Activated naive CD4-positive, alpha-beta T cell treated with anti-CD3 and anti-CD28 coated beads, Interleukin-2, amount 50 U/mL, for 72 hours (primary cell): ENCODE measurements around the gene NOP9. TPM values are rescaled to one million over a fixed set of nuclear protein-coding genes. Genes with fewer than 3 reads are reported as not detected.

Source experiments
- ATAC-seq, 2 donors: fragments of 150-1000 bp; cut with Tn5 transposase; 2 replicates each; pipeline ENCODE4 v1.10.0; 2021; ENCODE audit warnings: mild to moderate bottlenecking in 2 of 2, moderate library complexity in 2 of 2
- DNase-seq, 2 donors: peaks; one replicate each; pipeline ENCODE4 v3.0.0; 2021 to 2022; ENCODE audit warnings: low spot score in 2 of 2
- H3K27ac Mint-ChIP-seq, 2 donors: one replicate each; pipeline ENCODE4 v1.8.0; 2022; ENCODE audit warnings: mild to moderate bottlenecking in 2 of 2, mixed read lengths in 2 of 2
- H3K36me3 Mint-ChIP-seq, 2 donors: one replicate each; pipeline ENCODE4 v1.8.0; 2022; ENCODE audit warnings: mixed read lengths in 2 of 2
- H3K9me3 Mint-ChIP-seq, 2 donors: one replicate each; pipeline ENCODE4 v1.8.0; 2022; ENCODE audit warnings: mixed read lengths in 2 of 2
- total RNA-seq, 2 donors: library from RNA; stranded (reverse); gene quantifications; one replicate each; pipeline ENCODE4 v1.2.3, GENCODE V29; 2022

NOP9 gene
- total RNA-seq, 2 donors from 2014 or later: 30.5 TPM

DNA sequence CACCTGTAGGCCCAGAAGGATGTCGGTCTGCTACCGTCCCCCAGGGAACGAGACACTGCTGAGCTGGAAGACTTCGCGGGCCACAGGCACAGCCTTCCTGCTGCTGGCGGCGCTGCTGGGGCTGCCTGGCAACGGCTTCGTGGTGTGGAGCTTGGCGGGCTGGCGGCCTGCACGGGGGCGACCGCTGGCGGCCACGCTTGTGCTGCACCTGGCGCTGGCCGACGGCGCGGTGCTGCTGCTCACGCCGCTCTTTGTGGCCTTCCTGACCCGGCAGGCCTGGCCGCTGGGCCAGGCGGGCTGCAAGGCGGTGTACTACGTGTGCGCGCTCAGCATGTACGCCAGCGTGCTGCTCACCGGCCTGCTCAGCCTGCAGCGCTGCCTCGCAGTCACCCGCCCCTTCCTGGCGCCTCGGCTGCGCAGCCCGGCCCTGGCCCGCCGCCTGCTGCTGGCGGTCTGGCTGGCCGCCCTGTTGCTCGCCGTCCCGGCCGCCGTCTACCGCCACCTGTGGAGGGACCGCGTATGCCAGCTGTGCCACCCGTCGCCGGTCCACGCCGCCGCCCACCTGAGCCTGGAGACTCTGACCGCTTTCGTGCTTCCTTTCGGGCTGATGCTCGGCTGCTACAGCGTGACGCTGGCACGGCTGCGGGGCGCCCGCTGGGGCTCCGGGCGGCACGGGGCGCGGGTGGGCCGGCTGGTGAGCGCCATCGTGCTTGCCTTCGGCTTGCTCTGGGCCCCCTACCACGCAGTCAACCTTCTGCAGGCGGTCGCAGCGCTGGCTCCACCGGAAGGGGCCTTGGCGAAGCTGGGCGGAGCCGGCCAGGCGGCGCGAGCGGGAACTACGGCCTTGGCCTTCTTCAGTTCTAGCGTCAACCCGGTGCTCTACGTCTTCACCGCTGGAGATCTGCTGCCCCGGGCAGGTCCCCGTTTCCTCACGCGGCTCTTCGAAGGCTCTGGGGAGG, 11.3 kb downstream of the NOP9 start, which contains the start of gene LTB4R:
Gene LTB4R (plus strand): TSS at position 857 of the 959 bp plus-strand sequence. CDS start 4,150 bp downstream, outside the sequence.
- Mint-ChIP-seq H3K27ac (peak within 1 kb of the TSS; percentile 47 to 52), H3K9me3 (no peaks in the 10 kb centered on the region), H3K36me3 (peaks cover 0 to 12% of the 10 kb centered on the region in 2 donors)
- DNase-seq (peak; percentile 55 to 77), ATAC-seq (peak; percentile 78 to 88)

DNA sequence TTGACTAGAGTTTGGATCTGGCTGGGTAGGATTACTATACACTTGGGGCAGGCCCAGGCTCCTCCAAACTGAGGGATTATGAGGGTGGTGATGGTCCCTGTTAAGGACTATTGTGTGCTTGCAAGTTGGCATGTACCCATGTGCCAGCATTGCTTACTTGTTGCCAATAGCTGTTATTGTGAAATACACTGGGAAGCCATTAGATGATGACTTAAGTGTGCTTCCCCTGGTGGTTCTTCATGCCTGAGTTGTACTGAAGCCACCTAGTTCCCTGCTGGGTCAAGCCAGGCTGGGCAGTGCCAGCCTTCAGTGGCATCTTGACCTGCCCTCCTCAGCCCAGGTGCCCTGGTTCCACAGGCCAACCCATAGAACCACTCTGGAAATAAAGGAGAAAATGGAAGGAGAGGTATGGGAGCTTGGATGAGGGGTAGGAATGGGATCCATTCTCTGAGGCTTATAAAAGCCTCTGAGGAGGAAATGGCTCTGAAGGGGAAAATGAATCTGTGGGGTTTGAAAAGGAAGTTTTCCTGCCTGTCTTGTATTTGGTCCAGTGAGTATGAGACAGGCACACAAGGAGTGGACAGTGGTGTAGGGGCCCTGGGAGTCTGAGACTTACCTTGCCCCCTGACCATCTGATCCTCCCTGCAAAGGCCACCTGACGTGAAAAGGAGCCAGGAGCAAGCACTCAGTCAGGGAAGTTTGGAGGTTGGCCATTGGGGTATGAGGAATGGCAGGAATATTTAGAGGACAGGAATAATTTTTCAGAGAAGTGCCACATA, 12.4 kb downstream of the NOP9 start:
- ATAC-seq: no peak
- H3K9me3 Mint-ChIP-seq: no peaks in the 10 kb centered on the region
- peaks cover 0 to 12% of the 10 kb centered on the region in 2 donors for H3K36me3 Mint-ChIP-seq
- DNase-seq: no peak
- H3K27ac Mint-ChIP-seq: peak overlapping the region; percentile 47 to 58

DNA sequence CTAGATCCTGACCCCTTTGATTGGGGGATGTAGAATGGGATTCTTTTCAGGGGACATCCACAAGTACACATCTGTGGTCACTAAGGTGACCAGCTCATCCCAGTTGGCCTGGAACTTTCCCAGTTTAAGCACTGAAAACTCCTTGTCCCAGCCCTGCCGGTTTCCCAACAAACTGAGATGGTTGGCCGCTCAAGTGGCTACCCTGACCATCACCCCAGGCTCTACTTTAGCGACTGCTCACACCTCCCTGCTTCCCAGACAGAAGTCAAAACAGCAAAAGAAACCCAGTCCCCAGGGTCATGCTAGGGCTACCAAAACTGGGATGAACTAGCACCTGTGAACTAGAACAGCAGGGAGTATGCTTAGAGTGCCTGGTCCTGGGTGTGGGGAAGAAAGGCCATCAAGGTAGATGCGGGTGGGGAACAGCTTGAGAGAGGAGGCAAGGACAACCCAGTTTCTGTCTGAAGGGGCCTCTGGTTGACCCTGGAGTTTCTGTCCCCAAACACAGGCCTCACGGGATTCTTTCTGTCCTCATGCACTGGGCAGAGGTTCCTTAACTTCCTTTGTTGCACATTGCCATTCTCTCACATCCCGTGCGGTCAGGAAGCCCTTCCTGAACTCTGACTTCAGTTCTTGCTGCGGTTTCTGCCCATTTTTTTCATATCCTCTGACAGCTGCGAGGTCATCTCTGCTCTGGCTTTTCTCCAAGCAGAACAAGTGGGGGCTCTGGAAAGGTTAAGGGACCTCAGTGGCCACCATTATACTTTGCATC, 13.3 kb downstream of the NOP9 start:
- DNase-seq (no peak), ATAC-seq (peak in 1 of 2 donors; percentile 38)
- peaks cover 0 to 19% of the 10 kb centered on the region in 2 donors for H3K36me3 Mint-ChIP-seq
- H3K9me3 Mint-ChIP-seq: no peaks in the 10 kb centered on the region
- H3K27ac Mint-ChIP-seq: peak overlapping the region; percentile 56 to 58

DNA sequence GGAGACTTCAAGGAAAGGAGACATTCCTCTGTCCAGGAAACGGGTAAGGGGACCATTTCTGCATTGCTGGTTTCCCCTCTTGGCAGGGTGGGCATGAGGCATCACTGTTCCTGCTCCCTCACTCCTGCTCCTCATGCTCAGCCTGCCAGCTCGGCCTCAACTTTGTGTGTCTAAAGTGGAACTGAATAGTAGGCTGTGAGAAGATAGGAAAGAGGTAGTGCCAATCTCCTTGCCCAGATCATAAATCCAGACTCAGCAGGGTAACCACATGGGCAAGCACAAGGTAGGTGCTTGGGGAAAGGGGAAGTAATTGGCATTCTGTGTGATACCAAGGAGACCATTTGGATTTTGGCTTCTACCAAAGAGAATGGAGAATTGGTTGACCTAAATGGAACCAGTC, 14.3 kb downstream of the NOP9 start:
- H3K9me3 Mint-ChIP-seq: no peaks in the 10 kb centered on the region
- ATAC-seq (no peak), DNase-seq (no peak)
- H3K27ac Mint-ChIP-seq: peak overlapping the region; percentile 58 to 74
- peaks cover 0 to 20% of the 10 kb centered on the region in 2 donors for H3K36me3 Mint-ChIP-seq

DNA sequence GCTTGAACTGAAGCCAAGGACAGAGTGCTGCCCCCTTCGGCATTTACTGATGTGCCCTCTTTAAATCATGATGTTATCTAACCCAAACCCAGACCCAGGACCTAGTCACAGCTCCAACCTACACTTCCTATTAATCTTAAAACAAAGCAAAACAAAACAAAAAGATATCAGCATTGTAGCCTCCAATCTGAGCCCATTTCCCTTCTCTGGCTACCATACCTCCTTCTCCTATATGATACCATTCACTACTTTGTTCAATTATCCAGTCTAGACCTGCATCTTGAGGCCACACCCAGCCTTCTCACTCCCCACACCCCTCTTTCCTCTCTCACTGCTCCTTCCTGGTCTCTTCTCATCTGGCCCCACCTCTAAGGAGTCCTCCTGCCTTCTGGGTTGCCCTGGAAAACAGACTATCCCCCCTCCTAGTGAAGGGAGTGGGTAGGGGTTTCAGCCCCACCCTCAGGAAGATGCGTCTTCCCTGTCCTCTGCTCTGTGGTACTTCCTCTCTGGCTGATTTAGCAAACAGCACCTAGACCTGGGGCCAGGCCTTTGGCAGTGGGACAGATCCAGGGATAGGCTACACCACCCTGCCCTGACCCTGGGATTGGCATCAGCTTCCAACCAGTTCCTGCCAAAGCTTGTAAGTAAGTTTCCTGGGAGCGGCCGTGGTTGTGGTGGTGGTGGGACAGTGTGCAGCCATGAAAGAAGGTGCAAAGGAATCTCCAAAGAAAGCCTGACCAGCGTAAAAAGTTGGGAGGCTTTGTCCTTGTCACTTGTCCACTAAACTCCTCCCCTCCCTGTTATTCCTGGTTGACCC, 14.9 kb downstream of the NOP9 start:
- peaks cover 0 to 20% of the 10 kb centered on the region in 2 donors for H3K36me3 Mint-ChIP-seq
- ATAC-seq: no peak
- no peaks in the 10 kb centered on the region for H3K9me3 Mint-ChIP-seq

DNA sequence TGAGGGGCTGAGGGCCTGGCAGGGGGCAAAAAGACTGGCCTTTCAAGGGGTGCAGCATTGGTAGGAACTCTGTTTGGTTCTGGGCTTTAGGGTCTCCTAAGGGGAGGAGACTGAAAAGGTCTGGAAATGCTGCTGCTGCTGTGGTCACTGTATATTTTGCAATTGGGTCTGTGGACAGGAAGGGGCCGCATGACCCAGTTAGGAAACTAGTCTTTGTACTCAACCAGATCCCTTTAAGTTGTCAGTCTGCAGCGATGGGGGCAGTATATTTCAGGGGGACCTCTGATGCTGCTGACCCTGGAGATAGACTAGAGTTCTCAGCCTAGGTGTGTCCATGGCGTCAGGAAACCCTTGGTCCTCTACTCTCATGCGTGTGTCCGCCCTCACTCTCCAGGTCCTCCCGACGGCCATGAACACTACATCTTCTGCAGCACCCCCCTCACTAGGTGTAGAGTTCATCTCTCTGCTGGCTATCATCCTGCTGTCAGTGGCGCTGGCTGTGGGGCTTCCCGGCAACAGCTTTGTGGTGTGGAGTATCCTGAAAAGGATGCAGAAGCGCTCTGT, 15.7 kb downstream of the NOP9 start:
- H3K27ac Mint-ChIP-seq: no peak overlapping the region
- no peak for ATAC-seq
- no peaks in the 10 kb centered on the region for H3K9me3 Mint-ChIP-seq
- DNase-seq: no peak
- H3K36me3 Mint-ChIP-seq: peaks cover 0 to 20% of the 10 kb centered on the region in 2 donors

More for the DNA sequence above, 14.9 kb downstream of the NOP9 start:
- H3K27ac Mint-ChIP-seq: peak overlapping the region; percentile 58 to 74
- no peak for DNase-seq

DNA sequence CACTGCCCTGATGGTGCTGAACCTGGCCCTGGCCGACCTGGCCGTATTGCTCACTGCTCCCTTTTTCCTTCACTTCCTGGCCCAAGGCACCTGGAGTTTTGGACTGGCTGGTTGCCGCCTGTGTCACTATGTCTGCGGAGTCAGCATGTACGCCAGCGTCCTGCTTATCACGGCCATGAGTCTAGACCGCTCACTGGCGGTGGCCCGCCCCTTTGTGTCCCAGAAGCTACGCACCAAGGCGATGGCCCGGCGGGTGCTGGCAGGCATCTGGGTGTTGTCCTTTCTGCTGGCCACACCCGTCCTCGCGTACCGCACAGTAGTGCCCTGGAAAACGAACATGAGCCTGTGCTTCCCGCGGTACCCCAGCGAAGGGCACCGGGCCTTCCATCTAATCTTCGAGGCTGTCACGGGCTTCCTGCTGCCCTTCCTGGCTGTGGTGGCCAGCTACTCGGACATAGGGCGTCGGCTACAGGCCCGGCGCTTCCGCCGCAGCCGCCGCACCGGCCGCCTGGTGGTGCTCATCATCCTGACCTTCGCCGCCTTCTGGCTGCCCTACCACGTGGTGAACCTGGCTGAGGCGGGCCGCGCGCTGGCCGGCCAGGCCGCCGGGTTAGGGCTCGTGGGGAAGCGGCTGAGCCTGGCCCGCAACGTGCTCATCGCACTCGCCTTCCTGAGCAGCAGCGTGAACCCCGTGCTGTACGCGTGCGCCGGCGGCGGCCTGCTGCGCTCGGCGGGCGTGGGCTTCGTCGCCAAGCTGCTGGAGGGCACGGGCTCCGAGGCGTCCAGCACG, 16.4 kb downstream of the NOP9 start:
- no peak for DNase-seq
- peaks cover 0 to 20% of the 10 kb centered on the region in 2 donors for H3K36me3 Mint-ChIP-seq

DNA sequence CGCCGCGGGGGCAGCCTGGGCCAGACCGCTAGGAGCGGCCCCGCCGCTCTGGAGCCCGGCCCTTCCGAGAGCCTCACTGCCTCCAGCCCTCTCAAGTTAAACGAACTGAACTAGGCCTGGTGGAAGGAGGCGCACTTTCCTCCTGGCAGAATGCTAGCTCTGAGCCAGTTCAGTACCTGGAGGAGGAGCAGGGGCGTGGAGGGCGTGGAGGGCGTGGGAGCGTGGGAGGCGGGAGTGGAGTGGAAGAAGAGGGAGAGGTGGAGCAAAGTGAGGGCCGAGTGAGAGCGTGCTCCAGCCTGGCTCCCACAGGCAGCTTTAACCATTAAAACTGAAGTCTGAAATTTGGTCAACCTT, 16.9 kb downstream of the NOP9 start:
- ATAC-seq (no peak), DNase-seq (no peak)
- H3K9me3 Mint-ChIP-seq: no peaks in the 10 kb centered on the region
- H3K27ac Mint-ChIP-seq: no peak overlapping the region
- peaks cover 0 to 18% of the 10 kb centered on the region in 2 donors for H3K36me3 Mint-ChIP-seq

More for the DNA sequence above, 16.4 kb downstream of the NOP9 start:
- Mint-ChIP-seq H3K9me3 (no peaks in the 10 kb centered on the region), H3K27ac (no peak overlapping the region)
- no peak for ATAC-seq

DNA sequence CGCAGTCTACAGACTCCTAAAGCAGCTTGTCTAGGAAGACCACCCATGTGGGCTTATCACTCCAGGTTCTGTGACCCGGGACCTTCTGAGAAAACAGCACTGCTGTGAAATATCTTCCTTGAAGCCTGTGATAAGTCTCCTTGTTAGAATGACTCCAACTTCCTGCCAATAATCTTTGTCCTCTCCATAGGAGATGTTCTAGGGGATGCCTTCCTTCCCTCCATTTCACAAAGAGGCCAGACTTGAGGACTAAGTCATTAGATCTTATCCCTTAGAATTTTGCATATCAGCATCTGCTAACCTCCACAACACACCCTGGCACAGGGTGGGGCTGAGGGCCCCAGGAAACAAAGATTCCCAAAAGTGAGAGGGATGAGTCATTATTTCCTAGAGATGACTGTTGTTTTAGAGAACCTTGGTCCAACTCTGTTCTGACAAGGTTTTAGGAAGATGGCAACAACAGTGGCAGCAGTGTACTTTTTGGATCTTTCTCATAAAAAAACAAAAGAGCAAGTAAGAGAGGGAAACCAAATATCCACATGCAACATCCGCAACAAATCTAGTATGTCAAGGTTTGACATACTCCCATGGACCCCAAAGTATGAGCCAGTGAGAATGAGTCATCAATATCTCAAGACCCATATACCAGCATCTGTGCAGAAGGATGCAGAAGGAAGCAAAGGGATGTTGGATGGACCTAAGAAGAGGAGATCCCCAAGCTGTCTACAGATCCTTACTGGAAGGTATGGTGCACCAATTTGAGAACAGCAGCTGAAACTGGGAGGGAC, 17.7 kb downstream of the NOP9 start:
- H3K27ac Mint-ChIP-seq: peak overlapping the region; percentile 40 to 79
- no peaks in the 10 kb centered on the region for H3K9me3 Mint-ChIP-seq
- peak; percentile 16 to 58 for ATAC-seq
- DNase-seq: no peak
- H3K36me3 Mint-ChIP-seq: peaks cover 0 to 10% of the 10 kb centered on the region in 2 donors

DNA sequence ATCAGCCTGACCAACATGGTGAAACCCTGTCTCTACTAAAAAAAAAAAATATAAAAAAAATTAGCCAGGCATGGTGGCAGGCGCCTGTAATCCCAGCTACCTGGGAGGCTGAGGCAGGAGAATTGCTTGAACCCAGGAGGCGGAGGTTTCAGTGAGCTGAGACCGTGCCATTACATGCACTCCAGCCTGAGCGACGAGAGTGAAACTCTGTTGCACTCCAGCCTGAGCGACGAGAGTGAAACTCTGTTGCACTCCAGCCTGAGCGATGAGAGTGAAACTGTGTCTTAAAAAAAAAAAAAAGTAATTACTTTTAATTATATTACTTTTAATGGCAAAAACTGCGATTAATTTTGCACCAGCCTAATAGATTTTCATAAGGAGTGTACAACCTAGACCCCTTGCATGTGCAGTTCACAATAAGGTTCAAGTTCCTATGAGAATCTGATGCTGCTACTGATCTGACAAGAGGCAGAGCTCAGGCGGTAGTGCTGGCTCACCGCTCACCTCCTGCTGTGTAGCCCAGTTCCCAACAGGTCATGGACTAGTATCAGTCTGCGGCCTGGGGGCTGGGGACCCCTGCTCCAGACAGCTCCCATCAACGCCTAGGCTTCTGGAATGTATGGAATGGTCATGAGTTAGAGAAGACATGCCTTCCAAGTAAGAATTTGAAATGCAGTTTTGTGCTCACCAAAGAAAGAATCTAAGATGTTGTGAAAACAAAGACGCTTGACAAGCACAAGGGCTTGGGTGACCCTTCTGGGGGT, 21.7 kb downstream of the NOP9 start:
- Mint-ChIP-seq H3K36me3 (peaks cover 0 to 8% of the 10 kb centered on the region in 2 donors), H3K27ac (no peak overlapping the region), H3K9me3 (no peaks in the 10 kb centered on the region)

DNA sequence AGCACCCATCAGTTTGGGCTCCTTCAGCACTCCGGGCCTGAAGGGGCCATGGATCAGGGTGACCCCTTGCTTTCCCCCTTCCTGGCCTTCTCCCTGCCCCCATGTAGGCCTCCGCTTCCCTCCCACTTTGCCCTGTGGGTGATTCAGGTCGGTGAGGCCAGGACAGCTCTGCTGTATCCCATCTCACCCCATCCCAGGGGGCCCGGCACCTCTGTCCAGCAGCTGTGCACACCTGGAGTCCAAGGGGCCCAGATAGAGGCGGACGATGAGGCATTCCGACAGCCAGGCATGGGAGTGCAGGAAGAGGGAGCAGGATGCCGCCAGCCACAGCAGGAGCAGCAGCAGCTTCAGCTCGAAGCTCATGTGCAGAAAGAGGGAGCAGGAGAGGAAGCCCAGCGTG, 23.0 kb downstream of the NOP9 start:
- Mint-ChIP-seq H3K9me3 (no peaks in the 10 kb centered on the region), H3K27ac (no peak overlapping the region), H3K36me3 (peaks cover 0 to 4% of the 10 kb centered on the region in 2 donors)
- ATAC-seq (no peak), DNase-seq (no peak)

More for the DNA sequence above, 21.7 kb downstream of the NOP9 start:
- DNase-seq (no peak), ATAC-seq (no peak)

DNA sequence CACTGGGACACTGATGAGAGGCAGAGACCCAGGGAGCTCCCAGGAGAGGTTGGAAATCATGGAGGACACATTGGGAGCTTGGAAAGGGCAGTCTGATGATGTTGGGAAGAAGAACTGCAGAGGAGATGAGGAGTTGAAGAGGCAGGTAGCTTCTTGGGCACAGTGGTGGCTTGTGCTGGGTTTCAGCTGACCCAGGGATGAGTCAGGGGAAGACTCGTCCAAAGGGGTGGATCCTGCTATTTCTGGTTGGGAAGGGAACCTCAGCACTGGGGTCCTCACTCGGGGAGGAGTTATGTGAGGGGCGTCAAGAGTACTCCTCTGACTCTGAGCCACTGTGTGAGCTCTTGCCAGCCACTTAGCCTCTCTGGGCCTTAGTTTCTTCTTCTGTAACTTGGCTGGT, 23.7 kb downstream of the NOP9 start:
- Mint-ChIP-seq H3K27ac (no peak overlapping the region), H3K36me3 (no peaks in the 10 kb centered on the region), H3K9me3 (no peaks in the 10 kb centered on the region)
- ATAC-seq (no peak), DNase-seq (no peak)

DNA sequence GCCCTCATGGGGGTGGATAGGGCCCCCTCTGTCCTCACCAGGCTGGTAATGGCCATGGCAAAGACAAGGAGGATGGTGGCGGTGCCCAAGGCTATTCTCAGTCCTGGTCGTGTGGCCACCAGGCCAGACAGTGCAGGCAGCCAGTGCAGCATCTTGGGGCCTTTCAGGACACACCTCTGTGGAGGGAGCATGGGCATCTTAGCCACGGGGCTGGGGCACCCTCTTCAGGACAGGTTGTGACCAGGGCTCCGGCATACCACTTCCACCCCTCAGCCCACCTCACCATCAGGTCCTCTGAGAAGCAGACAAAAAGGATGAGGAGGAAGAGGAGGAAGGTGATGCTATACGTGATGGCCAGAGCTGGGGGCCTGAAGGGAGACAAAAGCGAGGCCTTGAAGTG, 24.4 kb downstream of the NOP9 start:
- Mint-ChIP-seq H3K27ac (no peak overlapping the region), H3K9me3 (no peaks in the 10 kb centered on the region), H3K36me3 (no peaks in the 10 kb centered on the region)
- ATAC-seq (no peak), DNase-seq (no peak)
